HepG2 (cell line): ENCODE measurements around the gene CA9. TPM values are rescaled to one million over a fixed set of nuclear protein-coding genes. Genes with fewer than 3 reads are reported as not detected.
A peak's percentile ranks its signal among the peaks of the same experiment; 100 is the strongest.

ENCODE experiments used
- IRF9 ChIP-seq: sonication (generic); formaldehyde crosslinking; IDR thresholded peaks from 2 replicates; pipeline ENCODE4 v1.8.0; 2022; ENCODE audit warnings: missing genetic modification reagents, mild to moderate bottlenecking, borderline replicate concordance
- IRX3 ChIP-seq: sonication (generic); formaldehyde crosslinking; IDR thresholded peaks from 2 replicates; pipeline ENCODE4 v1.8.1; 2023; ENCODE audit warnings: mild to moderate bottlenecking, low read depth, missing genetic modification reagents, borderline replicate concordance
- MXI1 ChIP-seq: IDR thresholded peaks from 3 replicates; pipeline ENCODE4 v1.6.1; 2012; ENCODE audit warnings: low read depth, low read length, inconsistent platforms, borderline replicate concordance
- NFIC ChIP-seq: IDR thresholded peaks from 2 replicates; pipeline ENCODE4 v1.6.1; 2012; ENCODE audit warnings: mild to moderate bottlenecking, low read length, inconsistent platforms
- NR2F6 ChIP-seq, 2 experiments: IDR thresholded peaks; 2 replicates each; pipeline ENCODE4 v1.6.1; 2016; ENCODE audit warnings: antibody characterized with exemption in 1 of 2, mild to moderate bottlenecking in 1 of 2
- SPEN ChIP-seq: sonication (generic); formaldehyde crosslinking; IDR thresholded peaks from 2 replicates; pipeline ENCODE4 v1.5.1; 2020; ENCODE audit warnings: low read depth, mild to moderate bottlenecking, missing genetic modification reagents
- SRY ChIP-seq: sonication (generic); formaldehyde crosslinking; IDR thresholded peaks from 2 replicates; pipeline ENCODE4 v1.8.0; 2022; ENCODE audit warnings: mild to moderate bottlenecking, missing genetic modification reagents
- UBTF ChIP-seq: sonication (generic); formaldehyde crosslinking; IDR thresholded peaks from 2 replicates; pipeline ENCODE4 v1.4.0; 2020; ENCODE audit warnings: mild to moderate bottlenecking, missing genetic modification reagents
- ZNF225 ChIP-seq: sonication (generic); formaldehyde crosslinking; IDR thresholded peaks from 2 replicates; pipeline ENCODE4 v1.4.0; 2020; ENCODE audit warnings: mild to moderate bottlenecking, missing genetic modification reagents
- ZNF484 ChIP-seq: sonication (generic); formaldehyde crosslinking; IDR thresholded peaks from 2 replicates; pipeline ENCODE4 v1.5.1; 2020; ENCODE audit warnings: mild to moderate bottlenecking, low read depth, missing genetic modification reagents, borderline replicate concordance
- ZNF512 ChIP-seq: sonication (generic); formaldehyde crosslinking; IDR thresholded peaks from 2 replicates; pipeline ENCODE4 v1.4.0; 2020; ENCODE audit warnings: mild to moderate bottlenecking, missing genetic modification reagents
- ZNF777 ChIP-seq: sonication (generic); formaldehyde crosslinking; IDR thresholded peaks from 2 replicates; pipeline ENCODE4 v1.4.0; 2020; ENCODE audit warnings: missing genetic modification reagents
- polyA plus RNA-seq, 8 experiments: library from polyadenylated mRNA; depleted of rRNA in 3 of 8; stranded (reverse) in 7 of 8; unstranded in 1 of 8; fragments of >200 nt; fragmentation: Illumina TruSeq in 4 of 8; extraction: Trizol in 4 of 8; gene quantifications; 2 replicates each; pipeline versions ENCODE4 v1.2.1 to v1.2.3, GENCODE V29; 2011 to 2016; ENCODE audit warnings: low read depth in 4 of 8, missing spikeins in 1 of 8, mixed read lengths in 1 of 8; ENCODE audit not compliant: insufficient read depth in 1 of 8
- total RNA-seq, 5 experiments: library from RNA; depleted of rRNA; stranded (reverse); fragments of >200 nt; fragmentation: Illumina TruSeq; extraction: Trizol; gene quantifications; 2 replicates each; pipeline ENCODE4 v1.2.3, GENCODE V29; 2016; ENCODE audit warnings: low read depth in 1 of 5
- TF ChIP-seq, protein P1 (sequence below), 2 experiments: fragments of 450-650 bp in 1 of 2; sonication (generic) in 1 of 2; formaldehyde crosslinking in 1 of 2; IDR thresholded peaks; 2 replicates each; pipeline versions ENCODE4 v1.6.1 to v1.8.0; 2016 to 2022; ENCODE audit warnings: antibody characterized with exemption in 1 of 2, mild to moderate bottlenecking in 1 of 2, missing genetic modification reagents in 1 of 2

CA9 gene
- total and polyA plus RNA-seq, 2 of the 13 experiments (the other 11 are each of a cell fraction or from before 2014, with no cell fraction given), result 0.13 to 152 TPM

- TF ChIP-seq, protein P1, sequence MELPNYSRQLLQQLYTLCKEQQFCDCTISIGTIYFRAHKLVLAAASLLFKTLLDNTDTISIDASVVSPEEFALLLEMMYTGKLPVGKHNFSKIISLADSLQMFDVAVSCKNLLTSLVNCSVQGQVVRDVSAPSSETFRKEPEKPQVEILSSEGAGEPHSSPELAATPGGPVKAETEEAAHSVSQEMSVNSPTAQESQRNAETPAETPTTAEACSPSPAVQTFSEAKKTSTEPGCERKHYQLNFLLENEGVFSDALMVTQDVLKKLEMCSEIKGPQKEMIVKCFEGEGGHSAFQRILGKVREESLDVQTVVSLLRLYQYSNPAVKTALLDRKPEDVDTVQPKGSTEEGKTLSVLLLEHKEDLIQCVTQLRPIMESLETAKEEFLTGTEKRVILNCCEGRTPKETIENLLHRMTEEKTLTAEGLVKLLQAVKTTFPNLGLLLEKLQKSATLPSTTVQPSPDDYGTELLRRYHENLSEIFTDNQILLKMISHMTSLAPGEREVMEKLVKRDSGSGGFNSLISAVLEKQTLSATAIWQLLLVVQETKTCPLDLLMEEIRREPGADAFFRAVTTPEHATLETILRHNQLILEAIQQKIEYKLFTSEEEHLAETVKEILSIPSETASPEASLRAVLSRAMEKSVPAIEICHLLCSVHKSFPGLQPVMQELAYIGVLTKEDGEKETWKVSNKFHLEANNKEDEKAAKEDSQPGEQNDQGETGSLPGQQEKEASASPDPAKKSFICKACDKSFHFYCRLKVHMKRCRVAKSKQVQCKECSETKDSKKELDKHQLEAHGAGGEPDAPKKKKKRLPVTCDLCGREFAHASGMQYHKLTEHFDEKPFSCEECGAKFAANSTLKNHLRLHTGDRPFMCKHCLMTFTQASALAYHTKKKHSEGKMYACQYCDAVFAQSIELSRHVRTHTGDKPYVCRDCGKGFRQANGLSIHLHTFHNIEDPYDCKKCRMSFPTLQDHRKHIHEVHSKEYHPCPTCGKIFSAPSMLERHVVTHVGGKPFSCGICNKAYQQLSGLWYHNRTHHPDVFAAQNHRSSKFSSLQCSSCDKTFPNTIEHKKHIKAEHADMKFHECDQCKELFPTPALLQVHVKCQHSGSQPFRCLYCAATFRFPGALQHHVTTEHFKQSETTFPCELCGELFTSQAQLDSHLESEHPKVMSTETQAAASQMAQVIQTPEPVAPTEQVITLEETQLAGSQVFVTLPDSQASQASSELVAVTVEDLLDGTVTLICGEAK (IDR thresholded peaks at IDR 0.05), result no peak
- TF ChIP-seq, protein P1 (CRISPR knock-in tag; IDR thresholded peaks at IDR 0.05), result peak; percentile 46; the same call in 1 of the 2 replicates
- TF ChIP-seq NR2F6 (IDR thresholded peaks at IDR 0.05) (no peak), NR2F6 (CRISPR knock-in tag; IDR thresholded peaks at IDR 0.05) (peak; percentile 50; the same call in 1 of the 2 replicates), UBTF (CRISPR knock-in tag) (peak; percentile 88), SRY (CRISPR knock-in tag) (peak; percentile 57; the same call in 1 of the 2 replicates), IRX3 (CRISPR knock-in tag) (no peak), ZNF225 (CRISPR knock-in tag) (0 out of 2 replicates have a peak, but pooled peaks have one; percentile 65), IRF9 (peak; percentile 85; the same call in 1 of the 2 replicates), NFIC (no peak), ZNF512 (no peak), SPEN (CRISPR knock-in tag) (peak; percentile 24), ZNF484 (CRISPR knock-in tag) (peak; percentile 87; the same call in 1 of the 2 replicates), MXI1 (peak; percentile 22; the same call in 2 of the 3 replicates), ZNF777 (CRISPR knock-in tag) (peak; percentile 52)
Measured at GRCh38 chr9:35658137-35658967, 15.4 kb upstream of the CA9 start, which contains the start of gene CCDC107 (continued).
